Thymus (tissue), 11 donors: Measurements from ENCODE around the gene AQP2. TPM values are rescaled to one million over a fixed set of nuclear protein-coding genes. Genes with fewer than 3 reads are reported as not detected.
"Not testable (repeated sequence)": the region's sequence is repeated elsewhere in the genome, so short reads cannot be mapped to it uniquely, and the experiment has no call there.

Source experiments
- DNase-seq, 9 donors: peaks; one replicate each; pipeline ENCODE4 v3.0.0-alpha.2; 2013; ENCODE audit warnings: low spot score in 9 of 9, low read depth in 6 of 9, missing footprints in 1 of 9
- H3K27ac ChIP-seq, 2 donors: one replicate each; pipeline ENCODE4 v1.5.1; 2013; ENCODE audit warnings: control low read depth in 1 of 2, low read depth in 1 of 2, low read length in 1 of 2, mild to moderate bottlenecking in 1 of 2, moderate library complexity in 1 of 2
- H3K27me3 ChIP-seq, 2 donors: one replicate each; pipeline ENCODE4 v1.5.1; 2013; ENCODE audit warnings: low read length in 1 of 2; ENCODE audit not compliant: control insufficient read depth in 2 of 2, insufficient read depth in 1 of 2
- H3K36me3 ChIP-seq, 2 donors: one replicate each; pipeline ENCODE4 v1.5.1; 2013; ENCODE audit warnings: low read length in 1 of 2, mild to moderate bottlenecking in 1 of 2, moderate library complexity in 1 of 2; ENCODE audit not compliant: control insufficient read depth in 2 of 2, insufficient read depth in 2 of 2
- H3K4me1 ChIP-seq, 2 donors: one replicate each; pipeline ENCODE4 v1.5.1; 2013; ENCODE audit warnings: low read length in 2 of 2; ENCODE audit not compliant: control insufficient read depth in 2 of 2, insufficient read depth in 2 of 2
- H3K4me3 ChIP-seq, 2 donors: one replicate each; pipeline ENCODE4 v1.5.1; 2013; ENCODE audit warnings: low read length in 2 of 2, control low read depth in 1 of 2, mild to moderate bottlenecking in 1 of 2
- H3K9me3 ChIP-seq, 2 donors: one replicate each; pipeline ENCODE4 v1.5.1; 2013; ENCODE audit warnings: low read length in 1 of 2, mild to moderate bottlenecking in 1 of 2; ENCODE audit not compliant: control insufficient read depth in 2 of 2, insufficient read depth in 1 of 2
- whole genome bisulfite sequencing: extraction: QIAGEN DNeasy Blood & Tissue Kit; methylation state at CpG from one replicate; pipeline ENCODE4 v1.1.7; 2013; 5-methylcytosine and 5-hydroxymethylcytosine counted together
- polyA plus RNA-seq: library from polyadenylated mRNA; stranded (reverse); fragments of 200-250 nt; gene quantifications from one replicate; pipeline ENCODE4 v1.2.3, GENCODE V29; 2013
- total RNA-seq: library from RNA; stranded (reverse); fragments of 120-200 nt; gene quantifications from one replicate; pipeline ENCODE4 v1.2.4, GENCODE V29; 2013
- donor health status: healthy.

Gene AQP2
- total and polyA plus RNA-seq, 2 donors, result 0.05 TPM

- not testable (repeated sequence) for H3K4me3 ChIP-seq, H3K27me3 ChIP-seq, H3K4me1 ChIP-seq, H3K27ac ChIP-seq, H3K9me3 ChIP-seq, DNase-seq
- WGBS, result 98% methylated on average over 2 of the region's 2 CpGs
- H3K36me3 ChIP-seq, result peaks cover 58 to 83% of the 10 kb centered on the region in 2 donors
These were observed 38.9 kb downstream of the AQP2 start for GRCh38 chr12:49989400-49989799.

- no peaks in the 10 kb centered on the region for H3K9me3 ChIP-seq
- WGBS, result 95% methylated on average over 4 of the region's 4 CpGs
- no peak overlapping the region for H3K27ac ChIP-seq
- peaks cover 51 to 86% of the 10 kb centered on the region in 2 donors for H3K36me3 ChIP-seq
- DNase-seq, result no peak
- no peak overlapping the region for H3K4me3 ChIP-seq
- H3K27me3 ChIP-seq, result no peaks in the 10 kb centered on the region
- H3K4me1 ChIP-seq, result no peaks in the 10 kb centered on the region
These were observed 39.7 kb downstream of the AQP2 start for GRCh38 chr12:49990273-49990672.

GRCh38 chr12:49998453-49998852 is 47.9 kb downstream of the AQP2 start:
- 96% methylated on average over 2 of the region's 2 CpGs for WGBS
- no peaks in the 10 kb centered on the region for H3K9me3 ChIP-seq
- DNase-seq, result no peak
- H3K4me1 ChIP-seq, result no peaks in the 10 kb centered on the region
- H3K27ac ChIP-seq, result no peak overlapping the region
- H3K36me3 ChIP-seq, result peaks cover 55 to 86% of the 10 kb centered on the region in 2 donors
- H3K4me3 ChIP-seq, result no peak overlapping the region
- H3K27me3 ChIP-seq, result no peaks in the 10 kb centered on the region

GRCh38 chr12:50003595-50003994 is 53.1 kb downstream of the AQP2 start:
- peaks cover 50 to 79% of the 10 kb centered on the region in 2 donors for H3K36me3 ChIP-seq
- H3K27ac ChIP-seq, result no peak overlapping the region
- no peaks in the 10 kb centered on the region for H3K27me3 ChIP-seq
- H3K4me1 ChIP-seq, result no peaks in the 10 kb centered on the region
- H3K4me3 ChIP-seq, result no peak overlapping the region
- no peak for DNase-seq
- 97% methylated on average over 2 of the region's 2 CpGs for WGBS
- no peaks in the 10 kb centered on the region for H3K9me3 ChIP-seq

GRCh38 chr12:50004696-50005095 is 54.2 kb downstream of the AQP2 start:
- no peaks in the 10 kb centered on the region for H3K27me3 ChIP-seq
- no peaks in the 10 kb centered on the region for H3K4me1 ChIP-seq
- no peak for DNase-seq
- peaks cover 47 to 77% of the 10 kb centered on the region in 2 donors for H3K36me3 ChIP-seq
- no peak overlapping the region for H3K27ac ChIP-seq
- no peak overlapping the region for H3K4me3 ChIP-seq
- no peaks in the 10 kb centered on the region for H3K9me3 ChIP-seq

- H3K9me3 ChIP-seq, result no peaks in the 10 kb centered on the region
- H3K27me3 ChIP-seq, result no peaks in the 10 kb centered on the region
- H3K27ac ChIP-seq, result no peak overlapping the region
- no peaks in the 10 kb centered on the region for H3K4me1 ChIP-seq
- no peak for DNase-seq
- H3K4me3 ChIP-seq, result no peak overlapping the region
- peaks cover 45 to 77% of the 10 kb centered on the region in 2 donors for H3K36me3 ChIP-seq
- WGBS, result 98% methylated on average over 3 of the region's 3 CpGs
These were observed 54.6 kb downstream of the AQP2 start for GRCh38 chr12:50005175-50005574.

GRCh38 chr12:50006280-50006679 is 55.7 kb downstream of the AQP2 start:
- H3K27me3 ChIP-seq, result no peaks in the 10 kb centered on the region
- H3K27ac ChIP-seq, result no peak overlapping the region
- 97% methylated on average over 7 of the region's 7 CpGs for WGBS
- H3K4me1 ChIP-seq, result no peaks in the 10 kb centered on the region
- H3K9me3 ChIP-seq, result no peaks in the 10 kb centered on the region
- no peak for DNase-seq
- no peak overlapping the region for H3K4me3 ChIP-seq
- H3K36me3 ChIP-seq, result peaks cover 37 to 77% of the 10 kb centered on the region in 2 donors

GRCh38 chr12:50006754-50007442 is 56.4 kb downstream of the AQP2 start:
- H3K4me3 ChIP-seq, result no peak overlapping the region
- DNase-seq, result no peak
- H3K27me3 ChIP-seq, result no peaks in the 10 kb centered on the region
- peak overlapping the region in 1 of 2 donors; percentile 13 for H3K27ac ChIP-seq
- 99% methylated on average over 1 of the region's 1 CpG for WGBS
- no peaks in the 10 kb centered on the region for H3K9me3 ChIP-seq
- H3K36me3 ChIP-seq, result peaks cover 33 to 74% of the 10 kb centered on the region in 2 donors
- no peaks in the 10 kb centered on the region for H3K4me1 ChIP-seq
